ENCODE results near the gene IL23R. TPM values are rescaled to one million over a fixed set of nuclear protein-coding genes. Genes with fewer than 3 reads are reported as not detected.

The IL23R gene
- total RNA-seq, 1 donor from 2014 or later, result not detected

GRCh38 chr1:67226688-67227087 lies 60.4 kb downstream of the IL23R start:
- no peak for TF ChIP-seq CTCF (IDR thresholded peaks at IDR 0.05; ENCODE audit: insufficient read depth, low read depth, low read length)
- no peak for TF ChIP-seq EZH2 (IDR thresholded peaks at IDR 0.05; ENCODE audit: insufficient read depth, low read length)
- DNase-seq (ENCODE audit: low read depth) (no peak), FAIRE-seq (no peak)
- Histone ChIP-seq H3K79me2 (ENCODE audit: insufficient read depth, low read length) (no peaks in the 10 kb centered on the region), H3K27ac (ENCODE audit: low read depth, low read length) (no peak overlapping the region), H2AFZ (ENCODE audit: low read depth, low read length) (no peak overlapping the region), H3K4me2 (ENCODE audit: low read length) (no peak overlapping the region), H4K20me1 (ENCODE audit: insufficient read depth, low read length) (no peaks in the 10 kb centered on the region), H3K9ac (ENCODE audit: low read length) (no peak overlapping the region), H3K27me3 (ENCODE audit: insufficient read depth, low read length) (peaks cover 7% of the 10 kb centered on the region), H3K9me3 (ENCODE audit: insufficient read depth, low read depth, low read length) (no peaks in the 10 kb centered on the region), H3K4me3 (ENCODE audit: insufficient read depth, low read depth, low read length) (no peak overlapping the region), H3K36me3 (ENCODE audit: insufficient read depth, low read length) (no peaks in the 10 kb centered on the region), H3K4me1 (ENCODE audit: insufficient read depth, low read length) (no peaks in the 10 kb centered on the region)
- Mint-ChIP-seq H3K36me3 (ENCODE audit: low read depth, unreplicated experiment) (no peaks in the 10 kb centered on the region), H3K27ac (ENCODE audit: unreplicated experiment) (no peak overlapping the region), H3K4me3 (ENCODE audit: unreplicated experiment) (no peak overlapping the region), H3K9me3 (ENCODE audit: unreplicated experiment) (no peaks in the 10 kb centered on the region), H3K27me3 (ENCODE audit: low read depth, unreplicated experiment) (no peaks in the 10 kb centered on the region), H3K4me1 (ENCODE audit: low read depth, unreplicated experiment) (no peaks in the 10 kb centered on the region)

- Mint-ChIP-seq H3K27ac (ENCODE audit: unreplicated experiment) (no peak overlapping the region), H3K27me3 (ENCODE audit: low read depth, unreplicated experiment) (no peaks in the 10 kb centered on the region), H3K9me3 (ENCODE audit: unreplicated experiment) (no peaks in the 10 kb centered on the region), H3K4me1 (ENCODE audit: low read depth, unreplicated experiment) (no peaks in the 10 kb centered on the region), H3K36me3 (ENCODE audit: low read depth, unreplicated experiment) (no peaks in the 10 kb centered on the region), H3K4me3 (ENCODE audit: unreplicated experiment) (no peak overlapping the region)
- no peaks in the 10 kb centered on the region for H3K79me2 ChIP-seq (ENCODE audit: insufficient read depth, low read length)
- no peak overlapping the region for H2AFZ ChIP-seq (ENCODE audit: low read depth, low read length)
- no peaks in the 10 kb centered on the region for H3K36me3 ChIP-seq (ENCODE audit: insufficient read depth, low read length)
- no peak overlapping the region for H3K27ac ChIP-seq (ENCODE audit: low read depth, low read length)
- no peak overlapping the region for H3K9ac ChIP-seq (ENCODE audit: low read length)
- H3K4me3 ChIP-seq (ENCODE audit: insufficient read depth, low read depth, low read length), result no peak overlapping the region
- H3K4me1 ChIP-seq (ENCODE audit: insufficient read depth, low read length), result no peaks in the 10 kb centered on the region
- FAIRE-seq (no peak), DNase-seq (ENCODE audit: low read depth) (peak; percentile 15)
- H3K4me2 ChIP-seq (ENCODE audit: low read length), result no peak overlapping the region
- no peak for TF ChIP-seq CTCF (IDR thresholded peaks at IDR 0.05; ENCODE audit: insufficient read depth, low read depth, low read length)
- TF ChIP-seq EZH2 (IDR thresholded peaks at IDR 0.05; ENCODE audit: insufficient read depth, low read length), result no peak
- H3K9me3 ChIP-seq (ENCODE audit: insufficient read depth, low read depth, low read length), result no peaks in the 10 kb centered on the region
- H3K27me3 ChIP-seq (ENCODE audit: insufficient read depth, low read length), result peaks cover 7% of the 10 kb centered on the region
- H4K20me1 ChIP-seq (ENCODE audit: insufficient read depth, low read length), result no peaks in the 10 kb centered on the region
Measured at GRCh38 chr1:67227196-67227595, 60.9 kb downstream of the IL23R start.

- Mint-ChIP-seq H3K9me3 (ENCODE audit: unreplicated experiment) (no peaks in the 10 kb centered on the region), H3K36me3 (ENCODE audit: low read depth, unreplicated experiment) (no peaks in the 10 kb centered on the region), H3K27ac (ENCODE audit: unreplicated experiment) (no peak overlapping the region), H3K4me1 (ENCODE audit: low read depth, unreplicated experiment) (no peaks in the 10 kb centered on the region), H3K27me3 (ENCODE audit: low read depth, unreplicated experiment) (no peaks in the 10 kb centered on the region), H3K4me3 (ENCODE audit: unreplicated experiment) (no peak overlapping the region)
- Histone ChIP-seq H3K4me2 (ENCODE audit: low read length) (no peak overlapping the region), H3K36me3 (ENCODE audit: insufficient read depth, low read length) (no peaks in the 10 kb centered on the region), H3K9ac (ENCODE audit: low read length) (no peak overlapping the region), H3K79me2 (ENCODE audit: insufficient read depth, low read length) (no peaks in the 10 kb centered on the region), H3K27me3 (ENCODE audit: insufficient read depth, low read length) (peaks cover 7% of the 10 kb centered on the region), H3K9me3 (ENCODE audit: insufficient read depth, low read depth, low read length) (no peaks in the 10 kb centered on the region), H2AFZ (ENCODE audit: low read depth, low read length) (no peak overlapping the region), H3K27ac (ENCODE audit: low read depth, low read length) (no peak overlapping the region), H3K4me3 (ENCODE audit: insufficient read depth, low read depth, low read length) (no peak overlapping the region), H3K4me1 (ENCODE audit: insufficient read depth, low read length) (no peaks in the 10 kb centered on the region), H4K20me1 (ENCODE audit: insufficient read depth, low read length) (no peaks in the 10 kb centered on the region)
- no peak for DNase-seq (ENCODE audit: low read depth)
- no peak for FAIRE-seq
- TF ChIP-seq CTCF (IDR thresholded peaks at IDR 0.05; ENCODE audit: insufficient read depth, low read depth, low read length) (no peak), EZH2 (IDR thresholded peaks at IDR 0.05; ENCODE audit: insufficient read depth, low read length) (no peak)
Measured at GRCh38 chr1:67228791-67229190, 62.5 kb downstream of the IL23R start.
